Activated CD4-positive, alpha-beta T cell treated with anti-CD3 and anti-CD28 coated beads for 4 hours (primary cell): ENCODE results near the gene PLCB2.

ENCODE experiments used
- DNase-seq, 2 donors: peaks; one replicate each; pipeline ENCODE4 v3.0.0-alpha.2; 2020

The PLCB2 gene

GRCh38 chr15:40307421-40308211 is at the start of gene PLCB2:
Gene PLCB2, minus strand, starts transcription at chr15:40307935. Its CDS starts 263 bp downstream, at chr15:40307672.
- DNase-seq, result peak; percentile 63 to 66

- DNase-seq, result no peak
Measured at GRCh38 chr15:40357246-40357645, 49.5 kb upstream of the PLCB2 start.

GRCh38 chr15:40355976-40356585 is 48.3 kb upstream of the PLCB2 start:
- no peak for DNase-seq

- DNase-seq, result no peak
Measured at GRCh38 chr15:40354408-40355171, 46.9 kb upstream of the PLCB2 start.

- no peak for DNase-seq
Measured at GRCh38 chr15:40353697-40354096, 46.0 kb upstream of the PLCB2 start.

GRCh38 chr15:40352281-40352901 is 44.7 kb upstream of the PLCB2 start:
- DNase-seq, result no peak

GRCh38 chr15:40349163-40349562 is 41.4 kb upstream of the PLCB2 start:
- DNase-seq, result no peak

GRCh38 chr15:40348474-40348870 is 40.7 kb upstream of the PLCB2 start:
- no peak for DNase-seq

GRCh38 chr15:40347559-40348473 is 40.1 kb upstream of the PLCB2 start:
- DNase-seq, result no peak

GRCh38 chr15:40346579-40347558 is 39.1 kb upstream of the PLCB2 start:
- DNase-seq, result no peak

GRCh38 chr15:40345867-40346578 is 38.3 kb upstream of the PLCB2 start:
- DNase-seq, result no peak

- no peak for DNase-seq
Measured at GRCh38 chr15:40345225-40345866, 37.6 kb upstream of the PLCB2 start.

- peak; percentile 69 to 74 for DNase-seq
Measured at GRCh38 chr15:40344631-40345120, 36.9 kb upstream of the PLCB2 start.

- DNase-seq, result no peak
Measured at GRCh38 chr15:40344217-40344616, 36.5 kb upstream of the PLCB2 start.

- no peak for DNase-seq
Measured at GRCh38 chr15:40343512-40343911, 35.8 kb upstream of the PLCB2 start.

GRCh38 chr15:40342416-40343320 is 34.9 kb upstream of the PLCB2 start:
- no peak for DNase-seq

- no peak for DNase-seq
Measured at GRCh38 chr15:40340740-40341400, 33.1 kb upstream of the PLCB2 start, which contains the start of gene CCDC9B. Gene CCDC9B, minus strand, starts transcription at chr15:40340939. Its CDS starts 120 bp downstream, at chr15:40340819.
